ENCODE measurements around the gene G0S2. TPM values are rescaled to one million over a fixed set of nuclear protein-coding genes. Genes with fewer than 3 reads are reported as not detected.

The G0S2 gene
- 2.3 to 3.1 TPM (median 2.8 TPM) in 5 replicates for total RNA-seq (2022; extraction: Qiagen RNA extraction; ENCODE audit: low read depth)

DNA sequence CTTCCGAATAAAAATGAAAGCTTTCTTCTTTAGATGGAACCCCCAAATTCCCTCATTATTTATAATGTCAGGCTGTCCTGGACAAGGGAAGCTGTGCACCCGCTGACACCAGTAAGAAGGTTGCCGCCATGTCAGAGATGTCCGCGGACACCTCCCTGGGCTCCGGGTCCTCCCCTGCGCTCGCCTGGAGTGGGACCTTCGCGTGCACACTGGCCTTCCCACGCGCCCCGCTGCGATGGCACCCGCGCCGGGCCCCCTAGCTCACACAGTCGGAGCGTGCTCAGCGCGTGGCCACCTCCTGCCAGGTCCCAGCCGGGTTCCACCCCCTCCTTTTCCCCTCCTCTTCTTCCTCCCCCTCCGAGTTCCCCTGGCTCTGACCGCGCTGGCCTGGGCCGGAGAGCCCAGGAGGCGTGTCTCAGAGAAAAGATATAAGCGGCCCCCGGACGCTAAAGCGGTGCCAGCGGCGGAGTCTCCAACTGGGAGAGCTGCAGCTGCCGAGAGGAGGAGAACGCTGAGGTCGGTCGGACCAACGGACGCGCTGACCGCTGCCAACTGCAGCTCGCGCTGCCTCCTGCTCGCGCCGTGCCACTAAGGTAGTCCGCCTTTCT lies at the start of gene G0S2:
G0S2 (plus strand) TSS at position 456 of the 608 bp plus-strand sequence. CDS start 273 bp downstream, outside the sequence.

DNA sequence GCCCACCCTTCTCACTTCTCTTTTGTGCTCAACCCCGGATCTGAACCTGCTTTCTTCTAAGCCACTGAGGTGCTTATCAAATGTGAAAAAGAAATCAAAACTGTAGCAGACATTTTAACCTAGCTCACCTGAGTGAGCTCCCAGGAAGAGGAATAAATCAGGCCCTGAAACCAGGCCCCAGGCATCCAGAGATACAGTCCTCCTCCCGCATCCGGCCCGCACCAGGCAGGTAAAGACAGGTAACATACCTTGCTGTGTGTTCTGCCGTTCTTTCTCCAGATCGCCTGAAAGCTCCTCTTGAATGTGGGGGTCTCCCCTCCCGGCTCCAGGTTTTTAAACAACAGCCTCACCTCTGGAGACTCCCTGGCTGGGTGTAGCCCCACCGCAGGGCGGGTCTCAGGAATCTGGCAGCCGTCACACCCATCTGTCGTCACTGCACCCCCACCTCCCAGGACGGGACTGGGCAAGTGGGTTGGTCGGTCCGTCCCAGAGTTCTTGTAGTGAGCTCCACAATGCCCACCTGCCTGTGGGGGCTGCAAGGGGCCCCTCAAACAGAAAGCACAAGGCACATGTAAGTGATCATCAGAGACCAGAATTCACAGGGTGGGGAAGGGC lies 23.0 kb upstream of the G0S2 start, which contains the start of gene LAMB3:
LAMB3 (minus strand) TSS at position 305 of the 615 bp plus-strand sequence. CDS start 1,481 bp downstream, outside the sequence.

DNA sequence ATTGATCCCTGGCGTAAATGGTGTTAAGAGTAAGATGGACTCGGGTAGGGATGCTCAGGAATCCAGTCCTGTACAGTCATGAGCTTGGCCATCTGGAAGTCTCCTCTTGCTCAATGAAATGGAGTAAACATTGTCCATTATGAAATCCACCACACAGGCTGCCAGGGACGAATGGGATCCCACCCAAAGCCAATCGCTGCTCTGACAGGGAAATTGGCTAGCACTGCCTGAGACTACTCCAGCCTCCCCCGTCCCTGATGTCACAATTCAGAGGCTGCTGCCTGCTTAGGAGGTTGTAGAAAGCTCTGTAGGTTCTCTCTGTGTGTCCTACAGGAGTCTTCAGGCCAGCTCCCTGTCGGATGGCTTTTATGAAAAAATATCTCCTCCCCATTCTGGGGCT lies 29.4 kb downstream of the G0S2 start, which contains the start of gene HSD11B1:
HSD11B1 (plus strand) TSS at position 263 of the 400 bp plus-strand sequence; CDS start at position 360, 97 bp downstream.

Other genes with a start within 250 kb of the G0S2 start
- gene CAMK1G, start 91.7 kb upstream of the G0S2 start, total RNA-seq (2022; extraction: Qiagen RNA extraction; ENCODE audit: low read depth): 0.09 to 0.54 TPM (median 0.54 TPM) in 5 replicates
- 17.7 to 22.4 TPM (median 19.8 TPM) in 5 replicates for gene LAMB3, start 23.0 kb upstream of the G0S2 start, total RNA-seq (2022; extraction: Qiagen RNA extraction; ENCODE audit: low read depth)
- gene HSD11B1, start 29.4 kb downstream of the G0S2 start, total RNA-seq (2022; extraction: Qiagen RNA extraction; ENCODE audit: low read depth): not detected in 5 replicates
- not detected in 5 replicates for gene TRAF3IP3, start 80.6 kb downstream of the G0S2 start, total RNA-seq (2022; extraction: Qiagen RNA extraction; ENCODE audit: low read depth)
- gene C1orf74, start 109.1 kb downstream of the G0S2 start, total RNA-seq (2022; extraction: Qiagen RNA extraction; ENCODE audit: low read depth): 1.2 to 1.7 TPM (median 1.5 TPM) in 5 replicates
- gene IRF6, start 130.7 kb downstream of the G0S2 start, total RNA-seq (2022; extraction: Qiagen RNA extraction; ENCODE audit: low read depth): 0.08 to 0.18 TPM (median 0.10 TPM) in 5 replicates
- gene UTP25, start 152.6 kb downstream of the G0S2 start, total RNA-seq (2022; extraction: Qiagen RNA extraction; ENCODE audit: low read depth): 9.6 to 12.5 TPM (median 11.6 TPM) in 5 replicates

Data from A549 treated with RU486 at 1 μM for 4 hours (cell line).